H1 (cell line): Measurements from ENCODE around the gene CMTM5. TPM values are rescaled to one million over a fixed set of nuclear protein-coding genes. Genes with fewer than 3 reads are reported as not detected.

ENCODE experiments used
- CHD1 ChIP-seq: IDR thresholded peaks from 2 replicates; pipeline ENCODE4 v1.6.1; 2012; ENCODE audit warnings: low read depth, low read length, improper control_type of control experiment
- GABPA ChIP-seq: IDR thresholded peaks from 2 replicates; pipeline ENCODE4 v1.6.1; 2011; ENCODE audit warnings: mild to moderate bottlenecking, low read length, moderate library complexity, borderline replicate concordance; ENCODE audit not compliant: insufficient read depth
- POLR2A ChIP-seq, 2 experiments: IDR thresholded peaks; 1 replicate in 1 of 2; 2 replicates in 1 of 2; pipeline ENCODE4 v1.6.1; 2011; ENCODE audit warnings: low read depth in 2 of 2, low read length in 2 of 2, mild to moderate bottlenecking in 2 of 2; ENCODE audit errors: control extremely low read depth in 1 of 2
- SP2 ChIP-seq: IDR thresholded peaks from 2 replicates; pipeline ENCODE4 v1.6.1; 2012; ENCODE audit warnings: mild to moderate bottlenecking, low read length, inconsistent platforms
- TEAD4 ChIP-seq: IDR thresholded peaks from 2 replicates; pipeline ENCODE4 v1.6.1; 2012; ENCODE audit warnings: low read depth, low read length, inconsistent platforms, mixed read lengths
- polyA plus RNA-seq, 7 experiments: library from polyadenylated mRNA; depleted of rRNA in 3 of 7; stranded (reverse) in 5 of 7; unstranded in 2 of 7; fragments of >200 nt in 5 of 7; fragments of 200-250 nt in 2 of 7; gene quantifications; 1 replicate in 5 of 7; 2 replicates in 1 of 7; 4 replicates in 1 of 7; pipeline versions ENCODE4 v1.2.1 to v1.2.3, GENCODE V29; 2011 to 2013; ENCODE audit warnings: missing spikeins in 2 of 7, mixed read lengths in 2 of 7
- total RNA-seq: library from RNA; stranded (reverse); fragmentation: NEBNext Ultra II Directional; extraction: Animal tissue kit (Norgen Biotek cat#: 25700); gene quantifications from 2 replicates; pipeline ENCODE4 v1.2.1, GENCODE V29; 2021
- TF ChIP-seq, protein P1 (sequence below): fragments of 300-600 bp; sonication (generic); IDR thresholded peaks from 2 replicates; pipeline ENCODE4 v1.7.1; 2012; ENCODE audit warnings: low read length, moderate library complexity, mild to moderate bottlenecking, inconsistent platforms; ENCODE audit not compliant: insufficient replicate concordance

The CMTM5 gene
- total and polyA plus RNA-seq, 2 of the 8 experiments (the other 6 are each of a cell fraction or from before 2014, with no cell fraction given) = 2.1 TPM; not detected in 1

DNA sequence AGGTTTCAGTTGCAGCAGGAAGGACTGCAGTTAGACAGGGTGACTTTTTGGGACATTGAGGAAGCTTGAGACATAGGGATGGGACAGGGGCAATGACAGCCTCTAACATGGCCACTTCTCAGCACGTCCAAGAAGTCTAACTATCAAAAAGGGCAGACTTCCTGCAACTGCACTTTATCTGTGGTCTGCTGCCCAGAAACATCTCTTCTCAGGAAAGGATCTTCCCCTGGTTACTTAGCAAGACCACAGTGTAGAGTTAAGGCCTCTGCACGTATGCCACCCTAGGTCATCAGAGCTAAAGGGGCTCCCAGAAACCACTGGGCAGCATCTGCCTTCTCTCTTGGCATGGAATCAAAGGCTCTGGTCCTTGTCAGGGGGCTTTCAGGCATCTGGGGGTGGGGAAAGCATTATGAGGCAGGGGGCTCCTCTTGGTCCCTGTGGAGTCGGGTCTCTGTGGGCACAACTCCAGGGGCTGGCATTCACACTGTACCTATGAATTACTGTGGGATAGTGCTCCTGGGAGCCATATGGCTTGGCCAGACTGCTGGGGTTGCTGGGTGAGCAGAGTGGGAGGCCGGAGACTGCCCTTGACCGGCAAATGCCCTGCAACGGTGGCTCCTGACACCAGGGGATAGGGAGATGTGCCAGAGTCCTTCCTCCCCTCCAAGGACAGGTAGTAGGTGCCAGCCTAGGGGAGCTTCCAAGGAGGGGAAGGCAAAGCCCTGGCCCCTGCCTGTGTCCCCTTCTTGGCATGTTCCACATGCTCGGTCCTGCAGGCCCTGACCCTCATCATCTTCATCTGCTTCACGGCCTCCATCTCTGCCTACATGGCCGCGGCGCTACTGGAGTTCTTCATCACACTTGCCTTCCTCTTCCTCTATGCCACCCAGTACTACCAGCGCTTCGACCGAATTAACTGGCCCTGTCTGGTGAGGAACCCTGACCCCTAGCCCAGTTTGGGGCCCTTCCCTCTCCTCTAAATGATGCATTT lies 1.0 kb downstream of the CMTM5 start (continued):
- TF ChIP-seq, protein P1, sequence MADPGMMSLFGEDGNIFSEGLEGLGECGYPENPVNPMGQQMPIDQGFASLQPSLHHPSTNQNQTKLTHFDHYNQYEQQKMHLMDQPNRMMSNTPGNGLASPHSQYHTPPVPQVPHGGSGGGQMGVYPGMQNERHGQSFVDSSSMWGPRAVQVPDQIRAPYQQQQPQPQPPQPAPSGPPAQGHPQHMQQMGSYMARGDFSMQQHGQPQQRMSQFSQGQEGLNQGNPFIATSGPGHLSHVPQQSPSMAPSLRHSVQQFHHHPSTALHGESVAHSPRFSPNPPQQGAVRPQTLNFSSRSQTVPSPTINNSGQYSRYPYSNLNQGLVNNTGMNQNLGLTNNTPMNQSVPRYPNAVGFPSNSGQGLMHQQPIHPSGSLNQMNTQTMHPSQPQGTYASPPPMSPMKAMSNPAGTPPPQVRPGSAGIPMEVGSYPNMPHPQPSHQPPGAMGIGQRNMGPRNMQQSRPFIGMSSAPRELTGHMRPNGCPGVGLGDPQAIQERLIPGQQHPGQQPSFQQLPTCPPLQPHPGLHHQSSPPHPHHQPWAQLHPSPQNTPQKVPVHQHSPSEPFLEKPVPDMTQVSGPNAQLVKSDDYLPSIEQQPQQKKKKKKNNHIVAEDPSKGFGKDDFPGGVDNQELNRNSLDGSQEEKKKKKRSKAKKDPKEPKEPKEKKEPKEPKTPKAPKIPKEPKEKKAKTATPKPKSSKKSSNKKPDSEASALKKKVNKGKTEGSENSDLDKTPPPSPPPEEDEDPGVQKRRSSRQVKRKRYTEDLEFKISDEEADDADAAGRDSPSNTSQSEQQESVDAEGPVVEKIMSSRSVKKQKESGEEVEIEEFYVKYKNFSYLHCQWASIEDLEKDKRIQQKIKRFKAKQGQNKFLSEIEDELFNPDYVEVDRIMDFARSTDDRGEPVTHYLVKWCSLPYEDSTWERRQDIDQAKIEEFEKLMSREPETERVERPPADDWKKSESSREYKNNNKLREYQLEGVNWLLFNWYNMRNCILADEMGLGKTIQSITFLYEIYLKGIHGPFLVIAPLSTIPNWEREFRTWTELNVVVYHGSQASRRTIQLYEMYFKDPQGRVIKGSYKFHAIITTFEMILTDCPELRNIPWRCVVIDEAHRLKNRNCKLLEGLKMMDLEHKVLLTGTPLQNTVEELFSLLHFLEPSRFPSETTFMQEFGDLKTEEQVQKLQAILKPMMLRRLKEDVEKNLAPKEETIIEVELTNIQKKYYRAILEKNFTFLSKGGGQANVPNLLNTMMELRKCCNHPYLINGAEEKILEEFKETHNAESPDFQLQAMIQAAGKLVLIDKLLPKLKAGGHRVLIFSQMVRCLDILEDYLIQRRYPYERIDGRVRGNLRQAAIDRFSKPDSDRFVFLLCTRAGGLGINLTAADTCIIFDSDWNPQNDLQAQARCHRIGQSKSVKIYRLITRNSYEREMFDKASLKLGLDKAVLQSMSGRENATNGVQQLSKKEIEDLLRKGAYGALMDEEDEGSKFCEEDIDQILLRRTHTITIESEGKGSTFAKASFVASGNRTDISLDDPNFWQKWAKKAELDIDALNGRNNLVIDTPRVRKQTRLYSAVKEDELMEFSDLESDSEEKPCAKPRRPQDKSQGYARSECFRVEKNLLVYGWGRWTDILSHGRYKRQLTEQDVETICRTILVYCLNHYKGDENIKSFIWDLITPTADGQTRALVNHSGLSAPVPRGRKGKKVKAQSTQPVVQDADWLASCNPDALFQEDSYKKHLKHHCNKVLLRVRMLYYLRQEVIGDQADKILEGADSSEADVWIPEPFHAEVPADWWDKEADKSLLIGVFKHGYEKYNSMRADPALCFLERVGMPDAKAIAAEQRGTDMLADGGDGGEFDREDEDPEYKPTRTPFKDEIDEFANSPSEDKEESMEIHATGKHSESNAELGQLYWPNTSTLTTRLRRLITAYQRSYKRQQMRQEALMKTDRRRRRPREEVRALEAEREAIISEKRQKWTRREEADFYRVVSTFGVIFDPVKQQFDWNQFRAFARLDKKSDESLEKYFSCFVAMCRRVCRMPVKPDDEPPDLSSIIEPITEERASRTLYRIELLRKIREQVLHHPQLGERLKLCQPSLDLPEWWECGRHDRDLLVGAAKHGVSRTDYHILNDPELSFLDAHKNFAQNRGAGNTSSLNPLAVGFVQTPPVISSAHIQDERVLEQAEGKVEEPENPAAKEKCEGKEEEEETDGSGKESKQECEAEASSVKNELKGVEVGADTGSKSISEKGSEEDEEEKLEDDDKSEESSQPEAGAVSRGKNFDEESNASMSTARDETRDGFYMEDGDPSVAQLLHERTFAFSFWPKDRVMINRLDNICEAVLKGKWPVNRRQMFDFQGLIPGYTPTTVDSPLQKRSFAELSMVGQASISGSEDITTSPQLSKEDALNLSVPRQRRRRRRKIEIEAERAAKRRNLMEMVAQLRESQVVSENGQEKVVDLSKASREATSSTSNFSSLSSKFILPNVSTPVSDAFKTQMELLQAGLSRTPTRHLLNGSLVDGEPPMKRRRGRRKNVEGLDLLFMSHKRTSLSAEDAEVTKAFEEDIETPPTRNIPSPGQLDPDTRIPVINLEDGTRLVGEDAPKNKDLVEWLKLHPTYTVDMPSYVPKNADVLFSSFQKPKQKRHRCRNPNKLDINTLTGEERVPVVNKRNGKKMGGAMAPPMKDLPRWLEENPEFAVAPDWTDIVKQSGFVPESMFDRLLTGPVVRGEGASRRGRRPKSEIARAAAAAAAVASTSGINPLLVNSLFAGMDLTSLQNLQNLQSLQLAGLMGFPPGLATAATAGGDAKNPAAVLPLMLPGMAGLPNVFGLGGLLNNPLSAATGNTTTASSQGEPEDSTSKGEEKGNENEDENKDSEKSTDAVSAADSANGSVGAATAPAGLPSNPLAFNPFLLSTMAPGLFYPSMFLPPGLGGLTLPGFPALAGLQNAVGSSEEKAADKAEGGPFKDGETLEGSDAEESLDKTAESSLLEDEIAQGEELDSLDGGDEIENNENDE = no peak
- TF ChIP-seq SP2 (no peak), GABPA (no peak), TEAD4 (no peak), CHD1 (no peak), POLR2A (IDR thresholded peaks at IDR 0.05; ENCODE audit: control extremely low read depth in 1 of 2, low read depth in 2 of 2, low read length in 2 of 2) (no peak)
